Measurements from ENCODE around the gene SPATS2. TPM values are rescaled to one million over a fixed set of nuclear protein-coding genes. Genes with fewer than 3 reads are reported as not detected.

SPATS2 gene
- total and polyA plus RNA-seq, 2 of the 4 experiments (the other 2 are of a cell fraction), result 50.6 to 63.3 TPM

DNA sequence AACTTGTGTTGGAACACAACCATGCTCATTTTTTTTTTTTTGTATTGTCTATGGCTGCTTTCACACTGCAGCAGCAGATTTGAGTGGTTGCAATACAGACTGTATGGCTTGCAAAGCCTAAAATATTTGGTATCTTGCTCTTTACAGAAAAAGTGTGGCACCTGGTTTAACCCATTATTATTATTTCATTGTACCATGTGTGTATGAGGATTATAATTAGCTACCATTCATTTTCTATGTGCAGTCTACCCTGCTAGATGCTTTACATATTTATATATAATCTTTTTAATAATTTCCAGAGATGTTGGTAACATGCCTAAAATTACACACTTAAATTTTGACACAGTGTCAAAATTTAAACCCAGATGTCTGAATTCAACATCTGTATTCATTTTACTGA, 37.7 kb downstream of the SPATS2 start:
- Histone ChIP-seq H2BK20ac (ENCODE audit: low read depth, low read length) (no peak overlapping the region), H4K5ac (ENCODE audit: low read depth, low read length) (no peak overlapping the region), H3K9ac (ENCODE audit: low read depth, low read length) (no peak overlapping the region), H3K9me1 (ENCODE audit: insufficient read depth, low read length) (peaks cover 9% of the 10 kb centered on the region), H3K4me3 (ENCODE audit: insufficient read depth, low read depth, low read length) (no peak overlapping the region), H3K56ac (ENCODE audit: extremely low read depth, insufficient read depth, low read length) (no peak overlapping the region), H4K91ac (ENCODE audit: insufficient read depth, low read depth, low read length) (no peak overlapping the region), H2BK5ac (ENCODE audit: low read depth, low read length, poor library complexity, severe bottlenecking) (no peak overlapping the region), H3K23ac (ENCODE audit: low read depth, low read length) (no peak overlapping the region), H2BK15ac (ENCODE audit: low read depth, low read length) (no peak overlapping the region), H3K9me3 (ENCODE audit: control insufficient read depth, insufficient read depth, low read length) (no peaks in the 10 kb centered on the region), H4K8ac (ENCODE audit: low read depth in 2 of 2, low read length in 2 of 2) (no peak overlapping the region), H3K4me2 (ENCODE audit: low read depth, low read length) (no peak overlapping the region), H2AK9ac (replicated peaks; ENCODE audit: low read depth, low read length, poor library complexity) (no peak overlapping the region), H3K4ac (ENCODE audit: low read depth, low read length) (no peak overlapping the region), H3K14ac (replicated peaks; ENCODE audit: low read depth, low read length) (no peak overlapping the region), H2AK5ac (ENCODE audit: low read depth, low read length) (no peak overlapping the region), H2AFZ (replicated peaks; ENCODE audit: low read length, poor library complexity) (no peak overlapping the region), H3K27me3 (ENCODE audit: control insufficient read depth, insufficient read depth, low read length) (no peaks in the 10 kb centered on the region), H3K36me3 (ENCODE audit: control insufficient read depth, insufficient read depth, low read length) (no peaks in the 10 kb centered on the region), H2BK120ac (ENCODE audit: low read depth, low read length) (no peak overlapping the region), H3K79me1 (ENCODE audit: low read depth in 1 of 2, low read length in 2 of 2) (peaks cover 38 to 76% of the 10 kb centered on the region in 2 experiments), H3K4me1 (ENCODE audit: control insufficient read depth, insufficient read depth, low read length) (peaks cover 2% of the 10 kb centered on the region; the same call in 1 of the 2 replicates), H3K18ac (ENCODE audit: low read depth, low read length) (no peak overlapping the region), H4K20me1 (ENCODE audit: insufficient read depth, low read length) (peaks cover 43% of the 10 kb centered on the region), H3K27ac (ENCODE audit: insufficient read depth, low read length) (no peak overlapping the region)
- no peak for TF ChIP-seq RFX5 (IDR thresholded peaks at IDR 0.05; ENCODE audit: low read depth, low read length)
- intact Hi-C loops (cut with micrococcal nuclease), result no loop called here
- in situ Hi-C loops (cut with MboI; ENCODE audit: low sequenced_read_pairs), result no loop called here
- BruUV-seq (replicated peaks), result no TSS peak
- DNase-seq (no peak), ATAC-seq (ENCODE audit: low read depth) (no peak)
- ChIA-PET CTCF (no interaction called here), POLR2A (ENCODE audit: unreplicated experiment) (no interaction called here)
- dilution Hi-C loops (cut with HindIII; ENCODE audit: low sequenced_read_pairs, unreplicated experiment), result no loop called here

Measured in IMR-90 (cell line).